Fibroblast of skin of left quadriceps (primary cell): ENCODE results near the gene CETN3.
A peak's percentile ranks its signal among the peaks of the same experiment; 100 is the strongest.
"Not testable (repeated sequence)": the region's sequence is repeated elsewhere in the genome, so short reads cannot be mapped to it uniquely, and the experiment has no call there.

ENCODE experiments used
- DNase-seq, 2 experiments: peaks; one replicate each; pipeline ENCODE4 v3.0.0-alpha.2; 2013; ENCODE audit warnings: low read depth in 2 of 2

CETN3 gene

GRCh38 chr5:90383903-90384302 lies 25.7 kb downstream of the CETN3 start:
- no peak for DNase-seq

DNA sequence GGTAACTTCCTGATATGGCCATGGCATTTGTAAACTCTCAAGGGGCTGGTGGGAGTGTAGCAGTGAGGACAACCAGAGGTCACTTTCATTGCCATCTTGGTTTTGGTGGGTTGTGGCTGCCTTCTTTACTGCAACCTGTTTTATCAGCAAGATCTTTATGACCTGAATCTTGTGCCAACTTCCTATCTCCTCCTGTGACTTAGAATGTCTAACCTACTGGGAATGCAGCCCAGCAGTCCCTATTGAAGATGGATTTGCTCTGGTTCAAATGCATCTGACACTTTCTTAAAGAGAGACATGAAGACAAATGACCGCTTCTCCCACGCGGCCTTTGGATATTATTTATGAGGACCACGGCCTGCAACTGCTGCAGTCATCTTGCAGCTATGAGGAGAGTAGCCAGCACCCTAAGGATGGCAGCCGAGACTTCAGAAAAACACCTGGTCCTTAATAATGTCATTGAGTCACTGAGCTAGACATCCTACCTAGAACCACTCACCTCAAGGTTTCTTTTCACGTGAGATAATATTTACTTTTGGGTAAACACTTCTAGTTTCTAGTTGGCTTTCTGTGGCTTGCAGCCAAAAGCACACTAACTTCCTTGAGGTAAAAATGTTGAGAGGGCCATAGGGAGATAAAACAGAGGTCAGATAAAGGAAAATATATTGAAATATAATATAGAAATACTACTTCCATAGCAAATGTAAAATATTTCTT lies 28.2 kb downstream of the CETN3 start:
- DNase-seq = no peak

DNA sequence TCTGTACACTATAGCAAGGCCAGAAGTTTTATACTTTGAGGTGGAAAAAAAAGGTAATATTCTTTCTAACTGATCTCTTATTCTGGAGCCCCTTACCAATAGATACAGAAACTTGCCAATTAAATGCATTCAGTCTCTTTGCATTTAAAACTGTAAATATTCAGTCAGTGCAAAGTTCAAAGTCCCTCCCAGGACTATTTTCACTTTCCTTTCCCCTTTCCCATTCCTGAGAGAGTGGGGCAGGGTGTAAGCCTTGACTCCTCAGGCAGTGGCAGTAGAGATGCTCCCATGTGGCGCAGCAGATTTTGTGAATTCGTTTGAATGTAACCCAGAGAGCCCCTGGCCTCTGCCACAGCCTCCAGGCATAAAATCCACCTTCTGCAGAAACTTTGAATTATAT lies 29.9 kb downstream of the CETN3 start:
- no peak for DNase-seq

DNA sequence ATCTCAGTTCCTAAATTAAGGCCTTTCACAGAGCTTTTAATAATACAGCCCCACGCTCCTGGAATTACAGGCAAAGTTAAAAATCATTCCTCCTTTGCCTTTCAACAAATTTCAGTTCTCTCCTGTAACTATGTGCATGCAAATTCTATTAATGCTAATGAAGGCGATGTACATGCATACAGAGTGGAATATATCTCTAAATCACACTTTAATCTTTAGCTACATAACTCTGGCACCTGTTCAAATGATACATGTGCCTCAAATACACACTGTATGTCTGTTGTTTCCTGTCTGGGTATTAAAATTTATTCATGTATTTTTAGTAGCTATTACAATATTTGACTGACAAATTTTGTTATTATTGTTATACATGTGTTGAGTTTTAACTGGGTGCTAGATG lies 30.8 kb downstream of the CETN3 start:
- no peak for DNase-seq

- DNase-seq = not testable (repeated sequence)
These were observed 38.3 kb downstream of the CETN3 start for GRCh38 chr5:90371269-90371668.

DNA sequence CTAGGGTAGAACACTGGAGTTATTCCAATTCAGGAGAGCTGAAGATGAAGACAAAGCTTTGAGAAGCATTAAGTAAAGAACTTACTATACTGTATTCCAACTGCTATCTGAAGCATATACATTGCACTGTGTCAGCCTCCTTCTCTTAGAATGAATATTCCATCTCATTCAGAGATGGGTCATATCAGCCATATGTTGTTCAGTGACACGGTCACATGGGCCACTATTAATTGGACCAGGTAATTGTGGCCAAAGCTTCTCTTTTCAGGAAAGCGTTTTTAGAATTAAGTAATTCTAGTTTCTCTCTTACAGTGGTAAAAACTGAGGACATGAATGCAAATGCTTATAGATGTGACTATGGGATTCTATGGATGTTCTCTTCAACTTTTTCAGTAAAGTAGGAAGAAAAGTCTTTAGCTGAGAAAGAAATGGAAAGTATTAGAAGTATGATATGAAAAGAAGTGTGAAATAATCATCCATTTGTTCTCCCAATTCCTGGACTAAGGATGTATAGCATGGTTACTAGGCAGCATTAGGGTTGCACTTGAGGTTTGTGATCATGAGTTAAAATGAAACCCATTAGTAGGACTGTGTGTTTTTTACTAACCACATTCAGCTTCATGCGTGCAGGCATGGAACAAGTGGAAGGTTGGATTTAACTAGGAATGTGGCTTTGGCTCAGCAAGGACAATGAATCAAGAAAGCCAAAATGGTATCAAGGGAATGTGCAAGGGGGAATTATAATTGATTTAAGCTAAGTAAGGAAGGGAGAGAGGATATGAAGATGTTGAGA lies 40.9 kb downstream of the CETN3 start:
- no peak for DNase-seq

DNA sequence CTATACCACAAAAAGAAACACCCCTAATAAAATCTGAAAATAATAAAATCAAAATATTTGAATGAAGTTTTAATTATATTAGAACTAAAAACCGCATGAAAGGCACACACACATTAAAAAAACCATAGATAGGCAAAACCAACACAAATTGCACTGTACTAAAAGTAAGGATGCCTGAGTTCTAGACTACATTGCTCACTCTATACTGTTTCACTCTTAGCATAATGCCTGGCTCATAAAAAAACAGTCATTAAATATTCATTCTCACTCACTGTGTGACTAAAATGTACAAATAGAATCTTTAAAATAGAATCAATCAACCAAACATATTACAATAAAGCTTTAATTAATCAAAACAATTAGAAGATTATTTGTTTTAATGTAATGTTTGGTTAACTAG lies 41.7 kb downstream of the CETN3 start:
- no peak for DNase-seq

- no peak for DNase-seq
These were observed 42.6 kb downstream of the CETN3 start for GRCh38 chr5:90366948-90367347.

DNA sequence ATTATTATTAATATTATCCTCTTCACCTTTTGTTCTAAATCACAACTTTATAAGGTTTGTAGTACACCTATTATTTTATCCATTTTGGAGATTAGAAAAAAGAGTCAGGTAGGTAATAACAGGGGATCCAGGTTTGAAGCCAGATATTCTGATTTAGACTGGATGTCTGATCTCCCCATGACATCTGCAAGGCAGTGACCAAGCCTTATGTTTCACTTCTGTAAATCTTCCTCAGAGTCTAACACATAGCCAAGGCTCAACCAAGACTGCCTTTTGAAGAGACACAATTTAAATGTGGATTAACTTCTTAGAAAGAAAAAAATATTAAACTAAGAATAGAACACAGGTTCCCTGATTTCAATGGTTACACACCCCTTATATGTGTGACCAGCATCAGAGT lies 44.2 kb downstream of the CETN3 start:
- DNase-seq = no peak

DNA sequence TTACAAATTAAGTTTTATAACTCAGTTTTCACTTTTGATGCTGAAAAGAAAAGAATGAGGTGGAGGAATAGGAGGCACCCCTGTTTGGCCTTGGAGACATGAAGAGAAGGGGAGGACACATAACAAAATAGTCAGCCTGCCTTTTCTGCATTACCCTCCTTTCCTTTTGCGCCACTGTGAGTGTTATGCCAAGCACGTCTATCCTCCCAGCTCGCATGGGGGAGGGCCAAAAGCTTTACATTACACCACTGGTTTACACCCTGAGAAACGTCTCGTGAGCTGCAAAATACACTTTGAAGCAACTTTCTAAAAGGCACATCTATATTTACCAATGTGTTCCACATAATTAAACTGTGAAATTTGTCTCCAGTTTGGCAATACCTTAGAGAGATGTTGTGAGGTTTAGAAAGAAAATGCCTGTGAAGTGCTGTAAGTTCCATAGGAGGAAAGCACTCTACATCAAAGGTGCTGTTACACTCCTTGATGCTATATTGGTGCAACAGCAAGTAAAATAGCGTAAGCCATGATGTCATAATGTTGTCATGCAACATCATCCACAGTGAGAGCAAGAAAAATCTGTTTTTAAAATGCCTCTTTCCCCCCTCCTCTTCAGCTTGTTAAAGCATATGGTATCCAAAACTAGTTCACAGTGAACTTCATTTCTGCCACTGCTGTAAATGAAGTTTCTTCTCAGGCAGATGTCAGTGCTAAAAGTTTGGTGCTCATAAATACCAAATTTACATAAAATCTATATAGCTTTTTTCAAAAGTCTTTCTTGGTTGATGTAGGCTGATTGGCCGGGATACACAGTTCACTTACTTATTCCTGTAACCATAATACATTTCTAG lies 50.3 kb downstream of the CETN3 start:
- DNase-seq = no peak

DNA sequence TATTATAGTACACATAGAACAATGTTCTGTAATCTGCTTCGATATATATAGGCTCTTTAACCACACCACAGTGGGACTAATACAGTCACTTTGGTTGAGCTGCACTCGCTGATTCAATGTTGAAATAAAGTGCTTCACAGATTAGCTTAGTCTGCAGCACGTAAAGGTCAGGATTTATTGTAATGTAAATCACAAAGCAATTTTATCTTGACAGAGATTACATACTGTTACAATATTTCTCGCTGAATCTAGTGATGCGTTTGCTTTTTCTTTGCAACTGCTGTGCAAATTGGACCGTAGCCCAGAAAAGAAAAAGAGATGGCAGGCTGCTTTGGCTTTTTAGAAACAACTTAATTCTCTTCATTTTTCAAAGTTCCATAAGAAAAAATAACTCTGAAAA lies 52.9 kb downstream of the CETN3 start:
- peak; percentile 50 to 52 for DNase-seq

GRCh38 chr5:90356176-90356575 lies 53.4 kb downstream of the CETN3 start:
- DNase-seq = no peak

DNA sequence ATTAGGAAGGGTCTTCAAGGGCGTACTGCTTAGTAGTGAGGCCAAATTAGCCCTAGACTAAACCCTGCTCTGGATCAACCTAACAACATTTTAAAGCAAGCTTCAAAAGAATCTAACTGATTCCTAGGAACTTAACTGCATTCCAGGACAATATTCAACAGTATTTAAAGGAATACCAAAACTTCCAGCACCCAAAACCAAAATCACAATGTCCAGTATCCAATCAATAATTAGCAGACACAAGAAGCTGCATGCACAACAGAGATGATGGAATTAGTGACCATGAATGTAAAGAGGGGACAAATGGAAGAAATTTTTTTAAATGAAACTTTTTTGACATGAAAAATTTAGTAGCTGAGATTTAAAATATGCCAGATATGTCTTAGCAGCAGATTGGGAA lies 53.9 kb downstream of the CETN3 start:
- DNase-seq = no peak

- DNase-seq = no peak
These were observed 56.3 kb downstream of the CETN3 start for GRCh38 chr5:90353254-90353653.

GRCh38 chr5:90351101-90351500 lies 58.5 kb downstream of the CETN3 start:
- no peak for DNase-seq

DNA sequence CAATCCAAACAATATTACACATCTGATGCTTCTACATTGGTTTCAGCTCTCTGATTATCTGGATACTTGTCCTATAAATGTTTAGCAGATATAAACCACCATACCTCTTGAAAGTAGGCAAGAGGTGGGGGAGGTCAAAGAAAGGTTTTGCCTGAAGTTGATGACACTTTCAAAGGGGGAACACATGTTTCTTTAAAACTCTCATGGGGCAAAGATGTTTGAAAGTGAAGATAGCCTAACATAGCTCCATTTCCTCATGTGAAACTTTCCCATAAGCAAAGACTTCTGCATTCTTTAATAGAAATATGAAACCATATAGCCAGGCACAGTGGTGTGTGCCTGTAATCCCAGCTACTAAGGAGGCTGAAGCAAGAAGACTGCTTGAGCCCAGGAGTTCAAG lies 62.1 kb downstream of the CETN3 start:
- no peak for DNase-seq

- DNase-seq = no peak
These were observed 63.9 kb downstream of the CETN3 start for GRCh38 chr5:90345684-90346083.

DNA sequence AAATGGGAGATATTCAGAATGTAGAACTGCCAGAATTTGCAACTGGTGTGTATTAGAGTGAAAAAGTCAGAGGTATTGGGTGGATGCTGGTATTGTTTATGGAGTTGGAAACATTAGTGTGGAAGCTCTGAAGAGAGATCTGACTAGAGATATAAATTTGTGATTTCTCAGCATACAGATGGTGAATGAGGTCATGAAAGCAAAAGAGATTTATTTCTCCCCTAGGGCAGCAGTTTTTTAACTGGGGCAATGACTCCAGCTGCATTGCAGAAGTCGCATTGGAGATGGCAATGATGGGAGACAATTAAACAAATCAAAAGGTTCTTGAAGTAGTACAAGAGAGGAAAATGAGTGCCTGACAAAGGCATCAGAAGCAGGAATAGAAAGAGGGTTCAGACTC lies 64.9 kb downstream of the CETN3 start:
- DNase-seq = no peak

DNA sequence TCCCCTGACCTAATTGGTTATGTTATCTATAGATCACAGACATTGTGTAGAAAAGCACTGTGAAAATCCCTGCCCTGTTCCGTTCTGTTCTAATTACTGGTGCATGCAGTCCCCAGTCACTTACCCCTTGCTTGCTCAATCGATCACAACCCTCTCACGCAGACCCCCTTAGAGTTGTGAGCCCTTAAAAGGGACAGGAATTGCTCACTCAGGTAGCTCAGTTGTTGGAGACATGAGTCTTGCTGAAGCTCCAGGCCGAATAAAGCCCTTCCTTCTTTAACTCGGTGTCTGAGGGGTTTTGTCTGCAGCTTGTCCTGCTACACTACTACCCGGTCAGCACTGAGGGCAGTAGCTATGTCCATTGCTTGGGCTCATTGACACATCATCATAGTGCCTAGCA lies 65.8 kb downstream of the CETN3 start:
- not testable (repeated sequence) for DNase-seq

DNA sequence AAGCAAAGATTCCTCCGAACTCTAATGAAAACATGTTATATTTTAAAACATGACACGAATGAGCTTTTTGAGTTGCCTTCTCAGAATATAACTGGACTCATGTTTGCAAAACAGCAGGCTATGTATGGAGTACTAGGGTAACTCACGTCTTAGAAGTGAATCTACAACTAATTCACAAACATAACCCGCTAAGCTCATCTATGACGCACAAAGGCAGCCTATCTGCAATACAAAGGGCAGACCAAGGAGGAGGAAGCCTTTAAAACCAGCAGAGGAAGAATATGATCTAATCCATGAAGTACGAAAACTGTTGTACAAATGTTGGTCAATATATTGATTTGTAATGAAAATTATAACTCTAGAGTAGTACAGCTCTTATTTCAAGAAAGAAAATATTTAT lies 67.0 kb downstream of the CETN3 start:
- no peak for DNase-seq
